HG02943 (cell line): Measurements from ENCODE around the gene LAMC3.
"Not testable (repeated sequence)": the region's sequence is repeated elsewhere in the genome, so short reads cannot be mapped to it uniquely, and the experiment has no call there.

Experiments
- ATAC-seq: cut with Tn5 transposase; IDR thresholded peaks from one replicate; pipeline ENCODE4 v1.9.1; 2021; ENCODE audit warnings: mild to moderate bottlenecking, low read depth, moderate library complexity; ENCODE audit not compliant: unreplicated experiment

LAMC3 gene

GRCh38 chr9:130990978-130991777 is 17.8 kb upstream of the LAMC3 start:
- ATAC-seq: no peak

GRCh38 chr9:130991778-130992681 is 16.9 kb upstream of the LAMC3 start:
- ATAC-seq: no peak

- no peak for ATAC-seq
Observed at GRCh38 chr9:130992682-130993032, 16.3 kb upstream of the LAMC3 start.

DNA sequence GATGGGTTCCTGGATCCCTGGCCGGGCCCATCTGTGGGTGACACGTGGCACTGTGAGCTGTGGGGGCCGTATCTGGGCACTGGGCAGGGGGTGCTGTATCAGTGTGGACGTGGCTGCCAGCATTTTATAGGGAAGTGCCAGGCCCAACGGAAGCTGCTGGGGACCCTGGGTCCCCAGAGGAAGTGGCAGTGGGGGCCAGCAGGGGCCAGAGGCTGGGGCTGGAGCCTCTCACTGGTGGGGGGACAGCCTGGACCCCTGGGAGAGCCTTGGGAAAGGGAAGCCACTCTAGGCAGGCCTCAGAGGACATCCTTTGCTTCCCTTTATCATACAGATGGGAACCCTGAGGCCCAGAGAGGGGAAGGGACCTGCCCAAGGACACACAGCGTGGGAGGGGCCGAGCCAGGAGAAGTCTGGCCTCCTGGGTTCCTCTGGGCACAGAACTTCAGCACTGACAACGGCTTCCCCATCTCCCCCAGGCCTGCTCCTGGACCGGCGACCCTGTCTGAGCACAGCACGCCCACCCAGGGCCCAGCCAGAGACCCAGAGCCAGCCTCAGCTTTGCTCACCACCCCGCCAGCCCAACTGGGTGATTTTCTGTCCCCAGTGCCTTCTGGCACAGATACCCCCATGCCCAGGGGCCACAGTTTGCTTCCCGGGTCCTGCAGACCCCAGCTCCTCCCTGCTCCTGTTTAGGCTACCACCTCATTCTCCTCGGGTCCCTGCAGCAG is 15.5 kb upstream of the LAMC3 start:
- no peak for ATAC-seq

GRCh38 chr9:130994135-130995085 is 14.6 kb upstream of the LAMC3 start:
- no peak for ATAC-seq

- ATAC-seq: no peak
Observed at GRCh38 chr9:130995086-130996011, 13.6 kb upstream of the LAMC3 start.

DNA sequence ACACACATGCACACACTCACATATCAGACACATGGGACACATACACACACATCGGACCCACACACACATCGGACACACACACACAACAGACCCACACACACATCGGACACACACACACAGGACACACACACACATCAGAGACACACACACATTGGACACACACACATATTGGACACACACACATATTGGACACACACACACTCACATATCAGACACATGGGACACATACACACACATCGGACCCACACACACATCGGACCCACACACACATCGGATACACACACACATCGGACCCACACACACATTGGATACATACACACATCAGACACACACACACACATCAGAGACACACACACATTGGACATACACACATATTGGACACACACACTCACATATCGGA is 12.8 kb upstream of the LAMC3 start:
- no peak for ATAC-seq

GRCh38 chr9:130996676-130997394 is 12.1 kb upstream of the LAMC3 start:
- no peak for ATAC-seq

DNA sequence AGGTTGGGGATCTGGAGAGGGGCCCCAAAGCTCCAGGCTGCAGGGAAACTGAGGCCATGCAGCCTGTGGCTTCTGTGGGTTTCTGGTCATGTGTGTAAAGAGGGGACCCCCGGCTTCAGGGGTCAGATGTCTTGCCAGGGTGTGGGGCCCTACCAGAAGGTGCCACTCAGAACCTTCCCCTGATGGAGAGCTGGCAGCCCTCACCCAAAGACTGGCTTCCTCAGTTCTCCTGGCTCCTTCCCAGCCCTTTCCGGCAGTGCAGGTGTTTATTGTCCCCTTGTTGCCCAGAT is 11.6 kb upstream of the LAMC3 start:
- ATAC-seq: no peak

DNA sequence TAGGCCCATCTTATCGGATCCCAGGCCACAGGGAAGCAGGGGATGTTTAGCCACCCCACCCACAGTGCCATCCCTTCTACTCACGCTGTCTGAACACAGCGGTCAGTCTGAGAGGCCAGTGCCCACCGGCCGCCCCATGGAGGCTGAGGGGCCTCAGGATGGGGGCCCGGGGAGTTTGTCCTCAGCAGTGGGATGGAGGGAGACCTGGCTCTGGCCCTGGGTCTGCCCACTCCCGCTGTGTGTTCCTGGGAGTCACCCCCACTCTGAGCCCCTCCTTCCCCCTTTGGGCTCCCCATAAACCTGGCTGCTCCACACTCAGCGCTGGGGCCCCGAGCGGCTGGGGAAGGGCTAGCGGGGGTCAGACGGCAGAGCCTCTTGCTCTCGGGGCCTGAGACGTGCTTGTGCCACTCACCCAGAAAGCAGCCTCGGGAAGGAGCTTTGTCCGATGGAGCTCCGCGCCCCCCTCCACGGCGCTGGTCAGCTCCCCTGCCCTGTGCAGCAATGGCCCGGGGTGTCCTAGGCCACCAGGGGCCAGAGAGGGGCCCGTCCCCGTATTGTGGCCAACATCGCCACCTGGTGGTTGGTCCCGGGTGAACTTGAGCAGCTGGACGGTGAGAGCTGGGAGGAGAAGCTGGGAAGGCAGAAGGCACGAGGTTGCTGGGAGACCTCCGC is 10.9 kb upstream of the LAMC3 start:
- ATAC-seq: no peak

DNA sequence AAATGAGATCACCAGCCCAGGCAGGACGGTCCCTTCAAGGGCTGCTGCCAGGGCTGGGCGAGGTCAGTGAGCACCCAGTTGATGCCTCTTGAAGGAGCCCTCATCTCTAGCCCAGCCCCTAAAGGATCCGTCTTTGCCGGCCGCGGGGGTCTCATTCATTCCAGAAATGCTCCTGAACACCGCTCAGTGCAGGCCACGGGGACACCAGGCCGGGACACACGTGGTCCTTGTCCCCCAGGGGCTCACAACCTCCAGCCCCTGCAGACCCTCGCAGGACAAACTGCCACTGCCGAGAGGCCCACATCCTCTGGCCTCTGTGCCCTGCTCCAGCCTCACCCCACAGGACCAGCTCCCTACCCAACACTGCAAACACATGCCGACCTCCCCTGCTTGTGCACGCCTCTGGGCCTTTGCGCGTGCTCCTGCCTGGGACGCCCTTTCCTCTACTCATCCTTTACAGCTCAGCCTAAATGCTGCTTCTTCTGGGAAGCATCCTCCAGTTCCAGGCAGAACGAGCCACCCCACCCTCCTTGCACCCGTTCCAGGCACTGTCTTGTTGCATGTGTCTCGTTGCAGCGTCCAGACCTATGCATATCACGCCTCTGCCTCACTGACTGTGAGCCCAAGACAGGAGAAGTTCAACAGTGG is 10.3 kb upstream of the LAMC3 start:
- no peak for ATAC-seq

GRCh38 chr9:130999245-130999623 is 9.7 kb upstream of the LAMC3 start:
- ATAC-seq: no peak

GRCh38 chr9:131000526-131000925 is 8.4 kb upstream of the LAMC3 start:
- ATAC-seq: not testable (repeated sequence)

DNA sequence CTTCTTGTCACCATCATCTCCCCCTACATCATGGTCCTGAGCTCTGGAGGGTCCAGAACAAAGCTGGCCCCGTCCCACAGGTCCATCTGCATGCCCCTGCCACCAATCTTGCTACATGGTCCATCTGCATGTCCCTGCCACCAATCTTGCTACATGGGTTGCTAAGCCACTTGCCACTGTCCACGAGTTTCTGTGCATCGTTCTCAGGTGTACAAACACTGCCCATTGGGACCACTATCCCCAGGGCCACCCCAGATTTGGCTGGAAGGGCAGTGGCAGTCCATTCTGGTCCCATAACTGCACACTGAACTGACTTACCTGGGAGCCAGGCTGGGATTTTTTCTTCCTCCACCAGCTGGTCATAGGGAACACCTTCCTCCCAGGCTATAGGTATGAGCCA is 8.0 kb upstream of the LAMC3 start:
- ATAC-seq: no peak

DNA sequence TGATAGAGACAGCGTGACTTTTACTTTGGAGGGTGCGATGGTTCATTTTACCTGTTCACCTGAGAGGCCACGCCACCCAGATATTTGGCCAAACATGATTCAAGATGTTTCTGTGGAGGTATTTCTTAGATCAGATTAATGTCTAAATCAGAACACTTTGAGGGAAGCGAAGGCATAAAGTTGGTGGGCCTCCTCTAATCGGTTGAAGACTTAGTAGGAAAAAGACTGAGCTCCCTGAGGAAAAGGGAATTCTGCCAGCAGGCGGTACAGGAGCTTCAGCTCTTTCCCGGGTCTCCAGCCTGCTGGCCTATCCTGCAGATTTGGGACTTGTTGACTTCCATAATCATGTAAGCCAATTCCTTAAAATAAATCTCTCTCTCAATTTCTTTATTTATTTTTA is 7.0 kb upstream of the LAMC3 start:
- no peak for ATAC-seq

GRCh38 chr9:131006601-131007000 is 2.4 kb upstream of the LAMC3 start:
- ATAC-seq: no peak

- ATAC-seq: no peak
Observed at GRCh38 chr9:131008086-131008485, 888 bp upstream of the LAMC3 start.

GRCh38 chr9:131008563-131008908 is 438 bp upstream of the LAMC3 start:
- no peak for ATAC-seq
